Measurements from ENCODE around the gene GON4L.
"Not testable (repeated sequence)": the region's sequence is repeated elsewhere in the genome, so short reads cannot be mapped to it uniquely, and the experiment has no call there.

Gene GON4L

GRCh38 chr1:155859234-155859829 lies 2.3 kb upstream of the GON4L start, which contains the start of gene SYT11:
Gene SYT11 (plus strand): TSS chr1:155859567. CDS start chr1:155859762, 195 bp downstream.
- 13 to 15% methylated on average over 33 of the region's 33 CpGs for WGBS, 2 experiments
- Histone ChIP-seq H3K36me3 (ENCODE audit: control insufficient read depth, insufficient read depth, low read length) (peaks cover 1% of the 10 kb centered on the region), H3K4me3 (ENCODE audit: insufficient read depth, low read depth, low read length) (peak within 1 kb of the TSS; percentile 37), H3K27me3 (ENCODE audit: control insufficient read depth, insufficient read depth, low read length, poor library complexity, severe bottlenecking) (peaks cover 19% of the 10 kb centered on the region), H3K9me3 (ENCODE audit: control insufficient read depth, low read length) (no peaks in the 10 kb centered on the region), H3K27ac (ENCODE audit: insufficient read depth, low read depth, low read length, poor library complexity, severe bottlenecking) (no peak within 1 kb of the TSS), H3K4me1 (ENCODE audit: control insufficient read depth, insufficient read depth, low read length) (peaks cover 6% of the 10 kb centered on the region)

- H3K4me1 ChIP-seq (ENCODE audit: control insufficient read depth, insufficient read depth, low read length), result peaks cover 6% of the 10 kb centered on the region
- peak overlapping the region; percentile 37 for H3K4me3 ChIP-seq (ENCODE audit: insufficient read depth, low read depth, low read length)
- peaks cover 3% of the 10 kb centered on the region for H3K36me3 ChIP-seq (ENCODE audit: control insufficient read depth, insufficient read depth, low read length)
- no peak overlapping the region for H3K27ac ChIP-seq (ENCODE audit: insufficient read depth, low read depth, low read length, poor library complexity, severe bottlenecking)
- peaks cover 19% of the 10 kb centered on the region for H3K27me3 ChIP-seq (ENCODE audit: control insufficient read depth, insufficient read depth, low read length, poor library complexity, severe bottlenecking)
- H3K9me3 ChIP-seq (ENCODE audit: control insufficient read depth, low read length), result no peaks in the 10 kb centered on the region
- 83 to 85% methylated on average over 12 of the region's 12 CpGs for WGBS, 2 experiments
These were observed 1.8 kb upstream of the GON4L start for GRCh38 chr1:155858800-155859233.

DNA sequence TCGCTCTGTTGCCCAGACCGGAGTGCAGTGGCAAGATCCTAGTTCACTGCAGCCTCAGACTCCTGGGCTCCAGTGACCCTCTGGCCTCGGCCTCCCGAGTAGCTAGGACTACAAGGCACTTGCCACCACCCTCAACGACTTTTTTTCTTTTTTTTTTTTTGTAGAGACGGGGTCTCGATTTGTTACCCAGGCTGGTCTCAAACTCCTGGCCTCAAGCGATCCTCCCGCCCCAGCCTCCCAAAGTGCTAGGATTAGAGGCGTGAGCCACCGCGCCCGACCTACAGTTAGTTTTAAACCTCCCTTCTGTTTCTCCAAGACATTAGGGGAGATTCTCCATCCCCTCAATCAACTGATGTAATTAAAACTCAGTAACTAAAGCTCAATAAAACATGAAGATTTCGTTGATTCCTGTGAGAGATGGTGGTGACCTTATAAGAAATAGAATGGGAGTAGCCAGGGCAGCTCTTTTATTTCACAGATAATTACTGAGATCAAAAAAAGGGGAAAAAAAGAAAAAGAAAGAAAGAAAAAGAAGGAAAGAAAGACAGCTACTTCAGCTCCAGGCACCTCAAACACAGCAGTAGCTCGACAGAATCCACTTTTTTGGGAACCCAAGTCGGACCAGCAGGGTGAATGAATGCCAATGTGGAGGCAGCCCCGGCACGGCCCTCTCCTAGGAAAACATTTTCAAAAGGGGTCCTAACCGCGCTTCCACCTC lies 598 bp downstream of the GON4L start:
- Histone ChIP-seq H3K9me3 (ENCODE audit: control insufficient read depth, low read length) (no peaks in the 10 kb centered on the region), H3K27me3 (ENCODE audit: control insufficient read depth, insufficient read depth, low read length, poor library complexity, severe bottlenecking) (peaks cover 7% of the 10 kb centered on the region), H3K4me1 (ENCODE audit: control insufficient read depth, insufficient read depth, low read length) (peaks cover 6% of the 10 kb centered on the region), H3K27ac (ENCODE audit: insufficient read depth, low read depth, low read length, poor library complexity, severe bottlenecking) (no peak overlapping the region), H3K36me3 (ENCODE audit: control insufficient read depth, insufficient read depth, low read length) (peaks cover 23% of the 10 kb centered on the region), H3K4me3 (ENCODE audit: insufficient read depth, low read depth, low read length) (peak overlapping the region; percentile 64)
- WGBS, 2 experiments, result 56 to 58% methylated on average over 20 of the region's 20 CpGs

DNA sequence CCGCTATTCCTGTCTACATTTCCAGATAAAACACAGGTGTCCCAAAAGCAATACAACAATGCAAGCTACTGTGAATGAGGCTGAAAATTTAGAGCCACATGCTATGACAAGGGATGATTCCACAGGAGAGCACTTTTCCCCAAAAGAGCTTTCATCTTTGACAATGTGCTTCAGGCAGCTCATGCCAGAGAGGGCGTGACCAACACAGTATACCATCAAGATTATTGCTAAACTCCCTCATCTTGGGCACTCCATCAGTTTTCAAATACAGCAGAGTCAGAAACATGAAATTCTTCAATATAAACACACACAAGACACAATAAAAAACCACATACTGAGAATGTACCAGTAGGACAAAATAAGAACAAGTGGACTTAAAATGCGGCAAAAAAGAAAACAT lies 6.7 kb downstream of the GON4L start:
- Histone ChIP-seq H3K4me1 (ENCODE audit: control insufficient read depth, insufficient read depth, low read length) (no peaks in the 10 kb centered on the region), H3K27ac (ENCODE audit: insufficient read depth, low read depth, low read length, poor library complexity, severe bottlenecking) (no peak overlapping the region), H3K36me3 (ENCODE audit: control insufficient read depth, insufficient read depth, low read length) (peaks cover 42% of the 10 kb centered on the region), H3K27me3 (ENCODE audit: control insufficient read depth, insufficient read depth, low read length, poor library complexity, severe bottlenecking) (no peaks in the 10 kb centered on the region), H3K4me3 (ENCODE audit: insufficient read depth, low read depth, low read length) (no peak overlapping the region), H3K9me3 (ENCODE audit: control insufficient read depth, low read length) (no peaks in the 10 kb centered on the region)
- WGBS, 2 experiments, result 95 to 96% methylated on average over 3 of the region's 3 CpGs

DNA sequence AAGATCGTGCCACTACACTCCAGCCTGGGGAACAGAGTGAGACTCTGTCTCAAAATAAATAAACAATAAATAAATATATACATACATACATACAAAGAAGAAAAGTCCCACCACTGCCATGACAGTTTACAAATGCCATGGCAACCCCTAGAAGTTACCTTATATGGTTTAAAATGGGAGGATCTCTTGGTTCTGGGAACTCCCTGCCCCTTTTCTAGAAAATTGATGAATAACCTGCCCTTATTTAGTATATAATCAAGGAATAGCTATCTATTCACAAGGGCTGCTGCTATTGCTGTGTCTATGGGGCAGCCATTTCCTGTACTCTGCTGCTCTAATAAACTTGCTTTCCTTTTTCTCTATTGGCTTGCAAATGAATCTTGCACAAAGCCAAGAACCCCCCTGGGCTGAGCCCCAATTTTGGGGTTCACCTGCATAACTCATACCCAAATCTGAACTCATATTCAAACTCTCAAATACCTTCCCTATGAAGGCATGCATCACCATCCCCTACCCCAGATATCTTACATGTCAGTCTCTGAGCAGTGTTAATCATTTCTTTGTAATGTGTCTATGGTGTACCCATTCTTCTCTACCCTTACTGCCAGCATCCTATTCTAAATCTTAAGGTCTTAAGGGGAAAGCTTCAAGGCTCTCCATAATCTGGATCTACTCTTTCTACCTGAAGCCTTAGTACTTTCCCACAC lies 9.0 kb downstream of the GON4L start:
- Histone ChIP-seq H3K4me1 (ENCODE audit: control insufficient read depth, insufficient read depth, low read length) (no peaks in the 10 kb centered on the region), H3K9me3 (ENCODE audit: control insufficient read depth, low read length) (no peaks in the 10 kb centered on the region), H3K4me3 (ENCODE audit: insufficient read depth, low read depth, low read length) (no peak overlapping the region), H3K27ac (ENCODE audit: insufficient read depth, low read depth, low read length, poor library complexity, severe bottlenecking) (no peak overlapping the region), H3K27me3 (ENCODE audit: control insufficient read depth, insufficient read depth, low read length, poor library complexity, severe bottlenecking) (no peaks in the 10 kb centered on the region), H3K36me3 (ENCODE audit: control insufficient read depth, insufficient read depth, low read length) (peaks cover 42% of the 10 kb centered on the region)
- WGBS, 2 experiments, result 67 to 100% methylated on average over 1 of the region's 1 CpG

- no peaks in the 10 kb centered on the region for H3K27me3 ChIP-seq (ENCODE audit: control insufficient read depth, insufficient read depth, low read length, poor library complexity, severe bottlenecking)
- WGBS, 2 experiments, result 88 to 89% methylated on average over 1 of the region's 1 CpG
- no peaks in the 10 kb centered on the region for H3K4me1 ChIP-seq (ENCODE audit: control insufficient read depth, insufficient read depth, low read length)
- H3K9me3 ChIP-seq (ENCODE audit: control insufficient read depth, low read length), result no peaks in the 10 kb centered on the region
- H3K27ac ChIP-seq (ENCODE audit: insufficient read depth, low read depth, low read length, poor library complexity, severe bottlenecking), result no peak overlapping the region
- no peak overlapping the region for H3K4me3 ChIP-seq (ENCODE audit: insufficient read depth, low read depth, low read length)
- H3K36me3 ChIP-seq (ENCODE audit: control insufficient read depth, insufficient read depth, low read length), result peaks cover 23% of the 10 kb centered on the region
These were observed 12.1 kb downstream of the GON4L start for GRCh38 chr1:155844860-155845421.

DNA sequence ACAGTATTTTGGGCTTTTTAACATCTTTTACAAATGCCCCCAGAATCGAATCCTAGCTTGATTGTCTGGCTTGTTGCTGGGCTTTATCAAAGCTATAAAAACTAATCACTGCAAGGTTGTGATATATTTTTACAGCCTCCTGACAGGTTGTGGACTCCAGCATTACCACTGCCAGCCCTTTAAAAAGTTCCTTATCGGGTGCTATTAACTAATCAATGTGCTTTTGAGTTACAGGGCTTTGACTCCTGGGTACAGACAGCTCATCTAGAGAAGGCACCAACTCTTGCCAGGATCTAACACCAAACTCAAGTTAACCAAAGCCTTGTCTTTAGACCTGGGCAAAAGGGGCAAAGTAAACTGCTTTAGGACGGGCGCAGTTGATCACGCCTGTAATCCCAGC lies 16.6 kb downstream of the GON4L start:
- 90 to 94% methylated on average over 5 of the region's 5 CpGs for WGBS, 2 experiments
- Histone ChIP-seq H3K4me3 (ENCODE audit: insufficient read depth, low read depth, low read length) (no peak overlapping the region), H3K27ac (ENCODE audit: insufficient read depth, low read depth, low read length, poor library complexity, severe bottlenecking) (no peak overlapping the region), H3K9me3 (ENCODE audit: control insufficient read depth, low read length) (no peaks in the 10 kb centered on the region), H3K4me1 (ENCODE audit: control insufficient read depth, insufficient read depth, low read length) (peaks cover 4% of the 10 kb centered on the region), H3K27me3 (ENCODE audit: control insufficient read depth, insufficient read depth, low read length, poor library complexity, severe bottlenecking) (no peaks in the 10 kb centered on the region), H3K36me3 (ENCODE audit: control insufficient read depth, insufficient read depth, low read length) (peaks cover 9% of the 10 kb centered on the region)

DNA sequence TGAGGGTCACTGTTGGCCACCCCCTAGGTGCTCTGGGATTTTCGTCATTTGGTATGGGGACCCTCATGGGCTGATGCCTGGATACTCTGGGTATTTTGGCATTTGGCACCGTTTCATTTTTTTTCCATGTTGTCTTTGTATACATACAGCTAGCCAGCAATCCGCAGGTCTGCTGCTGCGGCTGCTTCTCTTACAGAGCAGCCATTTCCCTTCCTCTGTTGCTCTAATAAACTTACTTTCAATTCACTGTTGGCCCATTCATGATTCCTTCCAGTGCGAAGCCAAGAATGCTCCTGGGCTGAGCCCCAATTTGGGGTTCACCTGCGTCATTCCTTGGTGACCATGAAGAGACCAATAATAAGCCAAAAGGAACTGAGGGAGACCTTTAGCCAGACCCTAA lies 21.5 kb downstream of the GON4L start:
- Histone ChIP-seq H3K4me1 (ENCODE audit: control insufficient read depth, insufficient read depth, low read length) (peaks cover 5% of the 10 kb centered on the region), H3K4me3 (ENCODE audit: insufficient read depth, low read depth, low read length) (no peak overlapping the region), H3K27ac (ENCODE audit: insufficient read depth, low read depth, low read length, poor library complexity, severe bottlenecking) (peak overlapping the region; percentile 69), H3K27me3 (ENCODE audit: control insufficient read depth, insufficient read depth, low read length, poor library complexity, severe bottlenecking) (no peaks in the 10 kb centered on the region), H3K9me3 (ENCODE audit: control insufficient read depth, low read length) (no peaks in the 10 kb centered on the region), H3K36me3 (ENCODE audit: control insufficient read depth, insufficient read depth, low read length) (no peaks in the 10 kb centered on the region)
- WGBS, 2 experiments, result 94 to 96% methylated on average over 6 of the region's 6 CpGs

GRCh38 chr1:155834927-155835399 lies 22.1 kb downstream of the GON4L start:
- not testable (repeated sequence) for H3K4me3 ChIP-seq (ENCODE audit: insufficient read depth, low read depth, low read length); H3K27me3 ChIP-seq (ENCODE audit: control insufficient read depth, insufficient read depth, low read length, poor library complexity, severe bottlenecking); H3K9me3 ChIP-seq (ENCODE audit: control insufficient read depth, low read length); H3K4me1 ChIP-seq (ENCODE audit: control insufficient read depth, insufficient read depth, low read length); H3K36me3 ChIP-seq (ENCODE audit: control insufficient read depth, insufficient read depth, low read length)
- 73 to 82% methylated on average over 7 to 9 of the region's 9 CpGs for WGBS, 2 experiments
- peak overlapping the region; percentile 81 for H3K27ac ChIP-seq (ENCODE audit: insufficient read depth, low read depth, low read length, poor library complexity, severe bottlenecking)
